ENCODE data around the gene WDR45.

The WDR45 gene

GRCh38 chrX:49100704-49101628 lies 21.3 kb upstream of the WDR45 start (continued):
- TF ChIP-seq ZNF398 (tag by site-specific recombination; IDR thresholded peaks at IDR 0.05) (no peak), ZBTB11 (tag by site-specific recombination; conservative IDR thresholded peaks at IDR 0.05; ENCODE audit: low read depth) (no peak; the same call in 1 of the 2 replicates), ZNF692 (tag by site-specific recombination; IDR thresholded peaks at IDR 0.05) (peak; percentile 22; the same call in 1 of the 2 replicates), KLF8 (tag by site-specific recombination; IDR thresholded peaks at IDR 0.05) (peak; percentile 78), GLIS1 (tag by site-specific recombination; IDR thresholded peaks at IDR 0.05) (peak; percentile 61), ZNF621 (tag by site-specific recombination; IDR thresholded peaks at IDR 0.05) (no peak), ZNF529 (tag by site-specific recombination; IDR thresholded peaks at IDR 0.05; ENCODE audit: insufficient replicate concordance) (no peak), RBAK (tag by site-specific recombination; IDR thresholded peaks at IDR 0.05) (no peak), TSHZ1 (tag by site-specific recombination; IDR thresholded peaks at IDR 0.05; ENCODE audit: borderline replicate concordance) (no peak), ZNF324 (tag by site-specific recombination; IDR thresholded peaks at IDR 0.05) (no peak), ZNF394 (tag by site-specific recombination; IDR thresholded peaks at IDR 0.05; ENCODE audit: borderline replicate concordance) (no peak), REPIN1 (tag by site-specific recombination; IDR thresholded peaks at IDR 0.05; ENCODE audit: low read depth) (no peak), ZNF785 (tag by site-specific recombination; IDR thresholded peaks at IDR 0.05) (no peak), ZNF830 (tag by site-specific recombination; IDR thresholded peaks at IDR 0.05; ENCODE audit: low read depth) (no peak), ZNF311 (tag by site-specific recombination; IDR thresholded peaks at IDR 0.05; ENCODE audit: borderline replicate concordance) (no peak), ZNF544 (tag by site-specific recombination; IDR thresholded peaks at IDR 0.05) (no peak), OVOL3 (tag by site-specific recombination; IDR thresholded peaks at IDR 0.05) (no peak), ZBTB8A (tag by site-specific recombination; IDR thresholded peaks at IDR 0.05) (0 out of 2 replicates have a peak, but pooled peaks have one; percentile 12)
- TF ChIP-seq, protein P1, sequence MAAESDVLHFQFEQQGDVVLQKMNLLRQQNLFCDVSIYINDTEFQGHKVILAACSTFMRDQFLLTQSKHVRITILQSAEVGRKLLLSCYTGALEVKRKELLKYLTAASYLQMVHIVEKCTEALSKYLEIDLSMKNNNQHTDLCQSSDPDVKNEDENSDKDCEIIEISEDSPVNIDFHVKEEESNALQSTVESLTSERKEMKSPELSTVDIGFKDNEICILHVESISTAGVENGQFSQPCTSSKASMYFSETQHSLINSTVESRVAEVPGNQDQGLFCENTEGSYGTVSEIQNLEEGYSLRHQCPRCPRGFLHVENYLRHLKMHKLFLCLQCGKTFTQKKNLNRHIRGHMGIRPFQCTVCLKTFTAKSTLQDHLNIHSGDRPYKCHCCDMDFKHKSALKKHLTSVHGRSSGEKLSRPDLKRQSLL (tag by site-specific recombination; IDR thresholded peaks at IDR 0.05) = no peak
- TF ChIP-seq, protein P2, sequence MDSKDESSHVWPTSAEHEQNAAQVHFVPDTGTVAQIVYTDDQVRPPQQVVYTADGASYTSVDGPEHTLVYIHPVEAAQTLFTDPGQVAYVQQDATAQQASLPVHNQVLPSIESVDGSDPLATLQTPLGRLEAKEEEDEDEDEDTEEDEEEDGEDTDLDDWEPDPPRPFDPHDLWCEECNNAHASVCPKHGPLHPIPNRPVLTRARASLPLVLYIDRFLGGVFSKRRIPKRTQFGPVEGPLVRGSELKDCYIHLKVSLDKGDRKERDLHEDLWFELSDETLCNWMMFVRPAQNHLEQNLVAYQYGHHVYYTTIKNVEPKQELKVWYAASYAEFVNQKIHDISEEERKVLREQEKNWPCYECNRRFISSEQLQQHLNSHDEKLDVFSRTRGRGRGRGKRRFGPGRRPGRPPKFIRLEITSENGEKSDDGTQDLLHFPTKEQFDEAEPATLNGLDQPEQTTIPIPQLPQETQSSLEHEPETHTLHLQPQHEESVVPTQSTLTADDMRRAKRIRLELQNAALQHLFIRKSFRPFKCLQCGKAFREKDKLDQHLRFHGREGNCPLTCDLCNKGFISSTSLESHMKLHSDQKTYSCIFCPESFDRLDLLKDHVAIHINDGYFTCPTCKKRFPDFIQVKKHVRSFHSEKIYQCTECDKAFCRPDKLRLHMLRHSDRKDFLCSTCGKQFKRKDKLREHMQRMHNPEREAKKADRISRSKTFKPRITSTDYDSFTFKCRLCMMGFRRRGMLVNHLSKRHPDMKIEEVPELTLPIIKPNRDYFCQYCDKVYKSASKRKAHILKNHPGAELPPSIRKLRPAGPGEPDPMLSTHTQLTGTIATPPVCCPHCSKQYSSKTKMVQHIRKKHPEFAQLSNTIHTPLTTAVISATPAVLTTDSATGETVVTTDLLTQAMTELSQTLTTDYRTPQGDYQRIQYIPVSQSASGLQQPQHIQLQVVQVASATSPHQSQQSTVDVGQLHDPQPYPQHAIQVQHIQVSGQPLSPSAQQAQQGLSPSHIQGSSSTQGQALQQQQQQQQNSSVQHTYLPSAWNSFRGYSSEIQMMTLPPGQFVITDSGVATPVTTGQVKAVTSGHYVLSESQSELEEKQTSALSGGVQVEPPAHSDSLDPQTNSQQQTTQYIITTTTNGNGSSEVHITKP (tag by site-specific recombination; IDR thresholded peaks at IDR 0.05) = peak; percentile 83
- TF ChIP-seq, protein P3, sequence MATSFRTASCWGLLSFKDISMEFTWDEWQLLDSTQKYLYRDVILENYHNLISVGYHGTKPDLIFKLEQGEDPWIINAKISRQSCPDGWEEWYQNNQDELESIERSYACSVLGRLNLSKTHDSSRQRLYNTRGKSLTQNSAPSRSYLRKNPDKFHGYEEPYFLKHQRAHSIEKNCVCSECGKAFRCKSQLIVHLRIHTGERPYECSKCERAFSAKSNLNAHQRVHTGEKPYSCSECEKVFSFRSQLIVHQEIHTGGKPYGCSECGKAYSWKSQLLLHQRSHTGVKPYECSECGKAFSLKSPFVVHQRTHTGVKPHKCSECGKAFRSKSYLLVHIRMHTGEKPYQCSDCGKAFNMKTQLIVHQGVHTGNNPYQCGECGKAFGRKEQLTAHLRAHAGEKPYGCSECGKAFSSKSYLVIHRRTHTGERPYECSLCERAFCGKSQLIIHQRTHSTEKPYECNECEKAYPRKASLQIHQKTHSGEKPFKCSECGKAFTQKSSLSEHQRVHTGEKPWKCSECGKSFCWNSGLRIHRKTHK (tag by site-specific recombination; IDR thresholded peaks at IDR 0.05) = no peak

Measured in HEK293 (cell line).